PC-3 (cell line): ENCODE measurements around the gene NBAS.

ENCODE experiments used
- CTCF ChIP-seq: fragments of 300-600 bp; sonication (generic); conservative IDR thresholded peaks from 2 replicates; pipeline ENCODE4 v1.5.1; 2017; ENCODE audit warnings: antibody characterized with exemption, low read depth, mild to moderate bottlenecking, low read length
- EZH2 ChIP-seq: fragments of 300-600 bp; sonication (generic); IDR thresholded peaks from one replicate; pipeline ENCODE4 v1.6.1; 2017; ENCODE audit warnings: antibody characterized with exemption, mild to moderate bottlenecking, low read length; ENCODE audit not compliant: unreplicated experiment
- EZH2phosphoT487 ChIP-seq: fragments of 300-600 bp; sonication (generic); IDR thresholded peaks from 2 replicates; pipeline ENCODE4 v1.6.1; 2018; ENCODE audit warnings: mild to moderate bottlenecking, antibody characterized with exemption, low read length, borderline replicate concordance

DNA sequence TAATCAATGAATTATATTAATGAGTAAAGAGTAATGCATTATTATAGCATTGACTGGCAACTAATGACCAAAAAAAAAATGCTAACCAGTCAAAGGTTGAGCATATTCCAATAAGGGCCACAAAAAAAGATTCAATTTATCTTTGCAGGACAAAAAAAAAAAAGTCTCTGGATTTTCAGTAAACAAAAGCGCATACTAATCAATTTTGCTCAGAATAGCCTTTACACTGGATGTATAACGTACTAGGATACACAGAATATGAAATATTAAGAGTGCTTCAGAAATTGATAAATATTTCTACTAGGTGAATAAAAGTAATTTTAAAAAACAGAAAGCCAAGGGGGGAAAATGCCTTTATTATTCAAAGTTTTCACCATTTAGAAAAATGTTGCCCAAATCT, 74.4 kb downstream of the NBAS start:
- TF ChIP-seq CTCF (no peak), EZH2 (no peak), EZH2phosphoT487 (no peak)
